NB4 (cell line): ENCODE results near the gene CDKL5.

ENCODE experiments used
- CTCF ChIP-seq: IDR thresholded peaks from one replicate; pipeline ENCODE4 v1.5.1; 2012; ENCODE audit warnings: low read depth, low read length
- MYC ChIP-seq: IDR thresholded peaks from 2 replicates; pipeline ENCODE4 v1.6.1; 2011; ENCODE audit warnings: low read depth, low read length
- POLR2A ChIP-seq: IDR thresholded peaks from 2 replicates; pipeline ENCODE4 v1.6.1; 2011; ENCODE audit warnings: mild to moderate bottlenecking; ENCODE audit not compliant: insufficient read length; ENCODE audit errors: extremely low read depth
- TF ChIP-seq, protein P1 (sequence below): IDR thresholded peaks from 2 replicates; pipeline ENCODE4 v1.6.1; 2011; ENCODE audit warnings: low read depth, low read length

GRCh38 chrX:18702362-18703195 is 277.2 kb downstream of the CDKL5 start:
- TF ChIP-seq, protein P1, sequence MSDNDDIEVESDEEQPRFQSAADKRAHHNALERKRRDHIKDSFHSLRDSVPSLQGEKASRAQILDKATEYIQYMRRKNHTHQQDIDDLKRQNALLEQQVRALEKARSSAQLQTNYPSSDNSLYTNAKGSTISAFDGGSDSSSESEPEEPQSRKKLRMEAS: no peak
- no peak for TF ChIP-seq CTCF
- no peak for TF ChIP-seq POLR2A
- TF ChIP-seq MYC: no peak
